H1 (cell line): ENCODE measurements around the gene EIF4E1B. TPM values are rescaled to one million over a fixed set of nuclear protein-coding genes. Genes with fewer than 3 reads are reported as not detected.

ENCODE experiments used
- CTCF ChIA-PET: fragments of 300-600 bp; sonication (Branson Sonifier 250); formaldehyde crosslinking; loops from one replicate; lab custom pipeline; 2021; ENCODE audit not compliant: partially characterized antibody; lab: Charles Lee
- POLR2A ChIA-PET: fragments of 300-600 bp; sonication (Branson Sonifier 250); formaldehyde crosslinking; loops from one replicate; lab custom pipeline; 2021; ENCODE audit warnings: inconsistent platforms; ENCODE audit not compliant: partially characterized antibody; lab: Charles Lee
- DNase-seq, 2 experiments: peaks; one replicate each; pipeline versions ENCODE4 v3.0.0 to v3.0.0-alpha.2; 2010 to 2022; ENCODE audit warnings: low spot score in 2 of 2, low read depth in 1 of 2, mixed read lengths in 1 of 2
- FAIRE-seq: peaks from 2 replicates; lab custom pipeline; 2011; peaks lifted over from hg19 to GRCh38; lab: Jason Lieb, UNC
- H2AFZ ChIP-seq: 2 replicates; pipeline ENCODE4 v1.8.1; 2012; ENCODE audit warnings: low read length, inconsistent platforms
- H2AK5ac ChIP-seq: 2 replicates; pipeline ENCODE4 v1.6.1; 2013; ENCODE audit warnings: low read depth, low read length
- H2BK120ac ChIP-seq: replicated peaks from 2 replicates; pipeline ENCODE3; 2013; ENCODE audit warnings: low read depth, low read length, inconsistent platforms
- H2BK12ac ChIP-seq: 2 replicates; pipeline ENCODE4 v1.6.1; 2013; ENCODE audit warnings: low read depth, low read length
- H2BK15ac ChIP-seq: 2 replicates; pipeline ENCODE4 v1.6.1; 2013; ENCODE audit warnings: low read length
- H2BK20ac ChIP-seq: 2 replicates; pipeline ENCODE4 v1.6.1; 2013; ENCODE audit warnings: low read length
- H2BK5ac ChIP-seq: 2 replicates; pipeline ENCODE4 v1.6.1; 2013; ENCODE audit warnings: low read depth, low read length
- H3K14ac ChIP-seq: 2 replicates; pipeline ENCODE4 v1.6.1; 2013; ENCODE audit warnings: inconsistent platforms; ENCODE audit not compliant: insufficient read length
- H3K18ac ChIP-seq: 2 replicates; pipeline ENCODE4 v1.6.1; 2013; ENCODE audit warnings: low read length; ENCODE audit errors: extremely low read depth
- H3K23ac ChIP-seq: 2 replicates; pipeline ENCODE4 v1.6.1; 2013; ENCODE audit warnings: inconsistent platforms; ENCODE audit not compliant: insufficient read length
- H3K23me2 ChIP-seq: 2 replicates; pipeline ENCODE4 v1.6.1; 2013; ENCODE audit warnings: low read depth, low read length
- H3K27ac ChIP-seq: 2 replicates; pipeline ENCODE4 v1.6.1; 2011; ENCODE audit warnings: low read depth, low read length, inconsistent platforms
- H3K27me3 ChIP-seq, 4 experiments: replicated peaks in 1 of 4; 1 replicate in 1 of 4; 2 replicates in 3 of 4; pipeline versions ENCODE4 v1.6.1 to v1.8.1; 2011 to 2013; ENCODE audit warnings: low read length in 3 of 4, mild to moderate bottlenecking in 3 of 4, inconsistent platforms in 2 of 4, mixed read lengths in 2 of 4, moderate library complexity in 1 of 4; ENCODE audit not compliant: control insufficient read depth in 3 of 4, insufficient read depth in 3 of 4; ENCODE audit errors: extremely low read depth in 1 of 4
- H3K36me3 ChIP-seq, 4 experiments: 2 replicates each; pipeline versions ENCODE4 v1.6.1 to v1.8.1; 2011 to 2013; ENCODE audit warnings: mild to moderate bottlenecking in 4 of 4, low read length in 3 of 4, moderate library complexity in 2 of 4, control low read depth in 1 of 4, inconsistent platforms in 1 of 4; ENCODE audit not compliant: insufficient read depth in 4 of 4, control insufficient read depth in 2 of 4
- H3K4ac ChIP-seq: replicated peaks from 2 replicates; pipeline ENCODE3; 2013; ENCODE audit warnings: low read length, low read depth, mixed read lengths, inconsistent platforms; ENCODE audit not compliant: insufficient read length
- H3K4me1 ChIP-seq, 4 experiments: replicated peaks in 1 of 4; 1 replicate in 1 of 4; 2 replicates in 3 of 4; pipeline versions ENCODE4 v1.6.1 to v1.8.1; 2011 to 2013; ENCODE audit warnings: low read length in 3 of 4, inconsistent platforms in 2 of 4, mixed read lengths in 1 of 4; ENCODE audit not compliant: insufficient read depth in 4 of 4, control insufficient read depth in 3 of 4
- H3K4me2 ChIP-seq, 2 experiments: 2 replicates each; pipeline versions ENCODE4 v1.6.1 to v1.8.1; 2011 to 2013; ENCODE audit warnings: low read depth in 2 of 2, low read length in 2 of 2, control low read depth in 1 of 2, inconsistent platforms in 1 of 2, mild to moderate bottlenecking in 1 of 2; ENCODE audit not compliant: insufficient read depth in 1 of 2
- H3K4me3 ChIP-seq, 4 experiments: fragments of 200-600, 300-600 bp in 1 of 4; sonication (generic), shearing (Covaris generic), sonication (Bioruptor Twin) in 1 of 4; 2 replicates each; pipeline versions ENCODE4 v1.5.1 to v1.8.1; 2011 to 2016; ENCODE audit warnings: low read length in 4 of 4, low read depth in 3 of 4, control low read depth in 2 of 4, inconsistent platforms in 2 of 4, mild to moderate bottlenecking in 2 of 4, mixed read lengths in 1 of 4, moderate library complexity in 1 of 4; ENCODE audit not compliant: insufficient read depth in 2 of 4; ENCODE audit errors: extremely low read depth in 1 of 4
- H3K56ac ChIP-seq: replicated peaks from 2 replicates; pipeline ENCODE3; 2013; ENCODE audit warnings: low read depth, mild to moderate bottlenecking, mixed read lengths, low read length, inconsistent platforms; ENCODE audit not compliant: insufficient read length
- H3K79me1 ChIP-seq: 2 replicates; pipeline ENCODE4 v1.6.1; 2013; ENCODE audit warnings: low read depth, low read length, control low read depth
- H3K79me2 ChIP-seq, 2 experiments: 2 replicates each; pipeline versions ENCODE4 v1.6.1 to v1.8.1; 2012 to 2013; ENCODE audit warnings: low read length in 2 of 2, mild to moderate bottlenecking in 2 of 2, inconsistent platforms in 1 of 2; ENCODE audit not compliant: insufficient read depth in 2 of 2, control insufficient read depth in 1 of 2
- H3K9ac ChIP-seq, 4 experiments: replicated peaks in 1 of 4; 1 replicate in 1 of 4; 2 replicates in 3 of 4; pipeline versions ENCODE4 v1.6.1 to v1.8.1; 2011 to 2013; ENCODE audit warnings: low read depth in 3 of 4, low read length in 3 of 4, control low read depth in 2 of 4, mild to moderate bottlenecking in 2 of 4, moderate library complexity in 2 of 4, inconsistent platforms in 1 of 4; ENCODE audit errors: extremely low read depth in 1 of 4
- H3K9me3 ChIP-seq, 2 experiments: 2 replicates each; pipeline versions ENCODE4 v1.6.1 to v1.8.1; 2012 to 2013; ENCODE audit warnings: mild to moderate bottlenecking in 2 of 2, moderate library complexity in 2 of 2, control low read depth in 1 of 2, inconsistent platforms in 1 of 2, low read depth in 1 of 2, low read length in 1 of 2, mixed read lengths in 1 of 2; ENCODE audit not compliant: insufficient read depth in 2 of 2
- H4K20me1 ChIP-seq, 2 experiments: replicated peaks in 1 of 2; 2 replicates each; pipeline versions ENCODE3 to v1.8.1; 2011 to 2013; ENCODE audit warnings: inconsistent platforms in 2 of 2, low read length in 2 of 2, mild to moderate bottlenecking in 1 of 2; ENCODE audit not compliant: insufficient read depth in 2 of 2, control insufficient read depth in 1 of 2
- H4K5ac ChIP-seq: 2 replicates; pipeline ENCODE4 v1.6.1; 2013; ENCODE audit warnings: low read length, low read depth, mixed read lengths, inconsistent platforms; ENCODE audit not compliant: insufficient read length
- H4K8ac ChIP-seq: 2 replicates; pipeline ENCODE4 v1.8.0; 2013; ENCODE audit warnings: mild to moderate bottlenecking, moderate library complexity, low read length, inconsistent platforms; ENCODE audit not compliant: insufficient read depth; ENCODE audit errors: extremely low read depth
- H4K91ac ChIP-seq: replicated peaks from 2 replicates; pipeline ENCODE3; 2013; ENCODE audit warnings: low read length, mixed read lengths, inconsistent platforms; ENCODE audit not compliant: insufficient read length
- BRCA1 ChIP-seq: IDR thresholded peaks from 2 replicates; pipeline ENCODE4 v1.6.1; 2012; ENCODE audit warnings: low read depth, low read length, improper control_type of control experiment
- CBX5 ChIP-seq: fragments of 300-800, 300-1000 bp; sonication (generic); IDR thresholded peaks from 2 replicates; pipeline ENCODE4 v1.7.1; 2016; ENCODE audit warnings: antibody characterized with exemption, low read length, low read depth
- CHD2 ChIP-seq: IDR thresholded peaks from 2 replicates; pipeline ENCODE4 v1.6.1; 2012; ENCODE audit warnings: low read length, improper control_type of control experiment
- CTBP2 ChIP-seq: IDR thresholded peaks from 2 replicates; pipeline ENCODE4 v1.7.0; 2011; ENCODE audit warnings: borderline replicate concordance, mild to moderate bottlenecking, moderate library complexity, mixed read lengths, low read length; ENCODE audit not compliant: insufficient read depth, insufficient read length
- EP300 ChIP-seq, 2 experiments: IDR thresholded peaks; 1 replicate in 1 of 2; 2 replicates in 1 of 2; pipeline ENCODE4 v1.6.1; 2011 to 2012; ENCODE audit warnings: low read depth in 2 of 2, low read length in 2 of 2, mild to moderate bottlenecking in 2 of 2, borderline replicate concordance in 1 of 2, inconsistent platforms in 1 of 2, moderate library complexity in 1 of 2
- HDAC2 ChIP-seq, 2 experiments: fragments of 300-600 bp in 1 of 2; sonication (generic) in 1 of 2; IDR thresholded peaks; 2 replicates each; pipeline ENCODE4 v1.6.1; 2011 to 2012; ENCODE audit warnings: low read depth in 2 of 2, low read length in 2 of 2, mild to moderate bottlenecking in 2 of 2, moderate library complexity in 2 of 2, borderline replicate concordance in 1 of 2, inconsistent platforms in 1 of 2
- JUND ChIP-seq: IDR thresholded peaks from 2 replicates; pipeline ENCODE4 v1.6.1; 2011; ENCODE audit warnings: mild to moderate bottlenecking, improper control_type of control experiment, low read length
- MAFK ChIP-seq: IDR thresholded peaks from 2 replicates; pipeline ENCODE4 v1.6.1; 2012; ENCODE audit warnings: low read depth, mild to moderate bottlenecking, improper control_type of control experiment, low read length
- POLR2A ChIP-seq, 2 experiments: IDR thresholded peaks; 1 replicate in 1 of 2; 2 replicates in 1 of 2; pipeline ENCODE4 v1.6.1; 2011; ENCODE audit warnings: low read depth in 2 of 2, low read length in 2 of 2, mild to moderate bottlenecking in 2 of 2; ENCODE audit errors: control extremely low read depth in 1 of 2
- RNF2 ChIP-seq: fragments of 200-900, 300-1000 bp; sonication (generic); IDR thresholded peaks from 2 replicates; pipeline ENCODE4 v1.7.1; 2016; ENCODE audit warnings: borderline replicate concordance, low read depth, mild to moderate bottlenecking, antibody characterized with exemption, low read length; ENCODE audit not compliant: poor library complexity, severe bottlenecking; ENCODE audit errors: missing control alignments
- SIN3A ChIP-seq, 2 experiments: IDR thresholded peaks in 1 of 2; conservative IDR thresholded peaks in 1 of 2; 2 replicates each; pipeline ENCODE4 v1.6.1; 2011 to 2012; ENCODE audit warnings: low read length in 2 of 2, improper control_type of control experiment in 1 of 2, low read depth in 1 of 2, mild to moderate bottlenecking in 1 of 2
- SP4 ChIP-seq: IDR thresholded peaks from 2 replicates; pipeline ENCODE4 v1.6.1; 2012; ENCODE audit warnings: low read length, inconsistent platforms
- TBP ChIP-seq: IDR thresholded peaks from 2 replicates; pipeline ENCODE4 v1.6.1; 2011; ENCODE audit warnings: low read depth, low read length, improper control_type of control experiment
- WGBS, 2 experiments: shearing (Covaris generic) in 1 of 2; methylation state at CpG; one replicate each; pipeline versions ENCODE4 v1.1.6 to v1.1.7; 2013 to 2015; ENCODE audit warnings: low lambda C conversion rate in 2 of 2, mixed read lengths in 2 of 2, inconsistent platforms in 1 of 2, low coverage in 1 of 2, missing lambda C conversion rate in 1 of 2; ENCODE audit not compliant: insufficient replicate concordance in 2 of 2, insufficient coverage in 1 of 2, insufficient read length in 1 of 2; ENCODE audit errors: extremely low coverage in 1 of 2, missing lambda C conversion rate in 1 of 2; 5-methylcytosine and 5-hydroxymethylcytosine counted together
- polyA plus RNA-seq, 7 experiments: library from polyadenylated mRNA; depleted of rRNA in 3 of 7; stranded (reverse) in 5 of 7; unstranded in 2 of 7; fragments of >200 nt in 5 of 7; fragments of 200-250 nt in 2 of 7; gene quantifications; 1 replicate in 5 of 7; 2 replicates in 1 of 7; 4 replicates in 1 of 7; pipeline versions ENCODE4 v1.2.1 to v1.2.3, GENCODE V29; 2011 to 2013; ENCODE audit warnings: missing spikeins in 2 of 7, mixed read lengths in 2 of 7
- total RNA-seq: library from RNA; stranded (reverse); fragmentation: NEBNext Ultra II Directional; extraction: Animal tissue kit (Norgen Biotek cat#: 25700); gene quantifications from 2 replicates; pipeline ENCODE4 v1.2.1, GENCODE V29; 2021

Gene EIF4E1B
- total and polyA plus RNA-seq, 2 of the 8 experiments (the other 6 are each of a cell fraction or from before 2014, with no cell fraction given): 0.97 to 1.3 TPM

DNA sequence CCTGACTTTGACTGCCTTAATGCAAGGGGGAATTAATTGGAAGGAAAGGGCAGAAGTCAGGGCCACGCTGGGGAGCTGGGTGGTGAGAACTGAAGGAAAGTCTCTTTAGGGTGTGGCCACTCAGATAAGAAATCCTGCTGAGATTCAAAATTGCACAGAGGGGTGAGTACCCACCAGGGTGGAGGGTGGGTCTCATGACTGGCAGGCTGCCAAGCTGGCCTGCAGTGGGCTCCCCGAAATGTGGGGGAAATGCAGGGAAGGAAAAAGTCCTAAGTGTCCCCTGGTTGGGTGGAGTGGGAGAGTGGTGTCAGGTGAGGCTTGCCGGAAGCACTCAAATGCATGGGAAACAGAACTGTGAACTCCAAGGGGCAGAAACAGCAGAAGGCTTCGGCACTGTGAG is 40.9 kb downstream of the EIF4E1B start:
- Histone ChIP-seq H3K36me3 (no peaks in the 10 kb centered on the region), H2AFZ (no peak overlapping the region), H4K20me1 (no peaks in the 10 kb centered on the region), H3K56ac (no peak overlapping the region), H4K5ac (no peak overlapping the region), H2BK20ac (peak overlapping the region; percentile 97; the same call in 1 of the 2 replicates), H4K8ac (peak overlapping the region; percentile 90), H3K4ac (no peak overlapping the region), H2AK5ac (no peak overlapping the region), H3K9me3 (no peaks in the 10 kb centered on the region), H3K23ac (no peak overlapping the region), H3K27me3 (no peaks in the 10 kb centered on the region; a peak in 1 of 7 replicates), H3K79me1 (no peaks in the 10 kb centered on the region), H3K18ac (peak overlapping the region; percentile 96; the same call in 1 of the 2 replicates), H2BK120ac (peak overlapping the region; percentile 1), H3K4me2 (no peak overlapping the region), H2BK5ac (peak overlapping the region; percentile 93; the same call in 1 of the 2 replicates), H3K4me3 (no peak overlapping the region), H3K23me2 (no peaks in the 10 kb centered on the region), H3K79me2 (no peaks in the 10 kb centered on the region), H3K27ac (peak overlapping the region; percentile 11; the same call in 1 of the 2 replicates), H2BK15ac (no peak overlapping the region), H3K9ac (no peak overlapping the region; a peak in 1 of 7 replicates), H3K4me1 (peaks cover 0 to 17% (median 6%) of the 10 kb centered on the region in 4 experiments; a peak in 6 of 7 replicates), H3K14ac (no peak overlapping the region), H2BK12ac (peak overlapping the region; percentile 98; the same call in 1 of the 2 replicates), H4K91ac (peak overlapping the region; percentile 95)
- DNase-seq (no peak), FAIRE-seq (no peak)
- ChIA-PET CTCF (interaction anchor here (32.2 to 35.1 kb wide), 2 partner anchors 4 to 16 kb away, joined by 859 read pairs; no protein-coding TSS in a partner anchor), POLR2A (interaction anchor here (0.6 to 2.0 kb wide), 2 partner anchors 11 to 189 kb away, joined by 3 to 4 read pairs; no protein-coding TSS in a partner anchor)
- WGBS, 2 experiments: 78% methylated on average over 4 of the region's 4 CpGs; no CpG with 5 or more reads in 1 of the 2 experiments
- TF ChIP-seq RNF2: no peak
- TF ChIP-seq MAFK: no peak
- TF ChIP-seq BRCA1: no peak
- no peak for TF ChIP-seq SP4
- TF ChIP-seq POLR2A (IDR thresholded peaks at IDR 0.05; ENCODE audit: control extremely low read depth in 1 of 2, low read depth in 2 of 2, low read length in 2 of 2): no peak
- TF ChIP-seq SIN3A (conservative IDR thresholded peaks at IDR 0.05 in 1 of 2, IDR thresholded peaks at IDR 0.05 in 1 of 2; ENCODE audit: low read depth in 1 of 2, low read length in 2 of 2): no peak
- no peak for TF ChIP-seq CBX5
- no peak for TF ChIP-seq CTBP2
- no peak for TF ChIP-seq CHD2
- no peak for TF ChIP-seq JUND
- no peak for TF ChIP-seq EP300 (IDR thresholded peaks at IDR 0.05; ENCODE audit: borderline replicate concordance in 1 of 2, low read depth in 2 of 2, low read length in 2 of 2)
- TF ChIP-seq HDAC2 (IDR thresholded peaks at IDR 0.05; ENCODE audit: borderline replicate concordance in 1 of 2, low read depth in 2 of 2, low read length in 2 of 2): no peak
- no peak for TF ChIP-seq TBP
